ENCODE data around the gene SMIM34. TPM values are rescaled to one million over a fixed set of nuclear protein-coding genes. Genes with fewer than 3 reads are reported as not detected.
"Not testable (repeated sequence)": the region's sequence is repeated elsewhere in the genome, so short reads cannot be mapped to it uniquely, and the experiment has no call there.

SMIM34 gene, protein sequence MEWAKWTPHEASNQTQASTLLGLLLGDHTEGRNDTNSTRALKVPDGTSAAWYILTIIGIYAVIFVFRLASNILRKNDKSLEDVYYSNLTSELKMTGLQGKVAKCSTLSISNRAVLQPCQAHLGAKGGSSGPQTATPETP
- polyA plus RNA-seq (ENCODE audit: insufficient read length), result not detected

DNA sequence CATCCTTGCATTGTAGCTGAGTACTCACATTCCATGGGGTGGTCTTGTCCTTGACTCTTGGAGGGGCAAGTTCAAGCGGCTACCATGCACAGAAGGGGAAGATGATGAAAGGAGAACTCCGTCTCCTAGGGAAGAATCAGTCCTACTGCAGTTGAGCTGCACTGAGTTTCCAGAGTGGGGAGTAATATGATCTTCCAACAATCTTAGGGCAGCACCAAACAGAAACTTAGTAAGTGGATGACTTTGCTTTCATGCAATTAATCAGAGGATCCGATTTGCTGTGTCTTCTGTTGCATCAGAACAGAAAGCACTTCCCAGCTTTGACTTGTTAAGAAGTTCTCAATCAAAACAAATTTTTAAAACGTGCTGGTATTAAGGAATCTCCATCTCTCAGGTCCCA lies at the start of gene SMIM34:
Gene SMIM34, minus strand, starts transcription at position 147 of the 400 bp plus-strand sequence. Its CDS starts 112 bp downstream, at position 35.
- not testable (repeated sequence) for DNase-seq

- DNase-seq, result not testable (repeated sequence)
Measured at GRCh38 chr21:34467333-34467732, 43.6 kb upstream of the SMIM34 start.

- DNase-seq, result not testable (repeated sequence)
Measured at GRCh38 chr21:34459426-34459825, 35.7 kb upstream of the SMIM34 start.

DNA sequence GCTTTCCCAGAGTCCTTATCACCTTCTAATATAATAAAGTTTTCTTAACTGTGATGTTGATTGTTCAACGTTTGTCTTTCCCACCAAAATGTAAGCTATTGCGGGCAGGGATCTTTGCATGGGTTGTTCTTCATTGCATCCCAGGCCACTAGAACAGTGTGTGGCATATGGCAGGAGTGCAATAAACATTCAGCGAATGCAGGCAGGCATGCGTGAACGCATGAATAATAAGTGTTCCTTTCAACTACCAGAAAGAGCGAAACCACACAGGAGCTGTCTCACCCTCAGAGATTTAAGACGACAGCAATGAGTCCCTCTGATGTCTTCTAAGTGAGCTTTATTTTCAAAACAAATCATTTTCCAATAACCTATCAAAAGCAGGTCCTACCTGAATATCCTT lies 34.5 kb upstream of the SMIM34 start:
- not testable (repeated sequence) for DNase-seq

- DNase-seq, result not testable (repeated sequence)
Measured at GRCh38 chr21:34456180-34456579, 32.4 kb upstream of the SMIM34 start.

DNA sequence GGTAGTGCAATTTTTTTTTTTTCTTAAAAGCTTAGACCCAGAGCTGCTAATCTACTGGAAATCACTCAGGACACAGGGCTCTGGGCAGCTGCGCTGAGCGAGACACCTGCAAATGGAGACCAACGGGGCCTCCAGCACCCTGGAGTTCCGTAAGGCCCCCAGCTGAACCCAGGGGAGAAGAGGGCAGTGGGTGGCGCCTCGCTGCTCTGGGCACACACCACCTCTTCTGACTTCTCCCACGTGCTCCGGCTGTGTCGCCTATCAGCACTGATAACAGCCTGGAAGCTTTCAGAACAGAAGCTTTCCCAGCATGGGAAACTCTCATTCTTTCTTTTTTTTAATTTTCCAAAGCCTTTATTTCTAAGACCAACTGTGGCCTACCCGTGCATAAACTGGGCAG lies 31.9 kb upstream of the SMIM34 start:
- not testable (repeated sequence) for DNase-seq

DNA sequence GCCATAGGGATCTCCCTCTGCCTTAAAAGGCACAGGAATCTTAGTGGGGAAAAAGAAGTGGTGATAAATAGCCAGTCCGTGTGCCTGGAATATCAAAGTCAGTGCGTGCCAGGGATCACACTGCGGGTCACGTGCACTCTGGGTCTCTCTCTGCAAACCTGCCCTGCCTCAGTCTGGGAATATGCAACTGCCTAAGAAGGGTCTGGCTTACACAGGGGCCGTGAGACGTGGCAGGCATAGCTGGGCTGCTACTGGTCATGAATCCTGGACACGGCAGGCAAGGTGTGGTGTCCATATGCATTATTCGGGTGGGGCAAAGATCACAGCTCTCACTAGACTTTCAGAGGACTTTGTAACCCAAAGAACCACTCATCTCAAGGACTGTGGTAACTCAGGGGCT lies 23.3 kb upstream of the SMIM34 start:
- DNase-seq, result not testable (repeated sequence)

GRCh38 chr21:34443486-34443885 lies 19.7 kb upstream of the SMIM34 start:
- DNase-seq, result not testable (repeated sequence)

DNA sequence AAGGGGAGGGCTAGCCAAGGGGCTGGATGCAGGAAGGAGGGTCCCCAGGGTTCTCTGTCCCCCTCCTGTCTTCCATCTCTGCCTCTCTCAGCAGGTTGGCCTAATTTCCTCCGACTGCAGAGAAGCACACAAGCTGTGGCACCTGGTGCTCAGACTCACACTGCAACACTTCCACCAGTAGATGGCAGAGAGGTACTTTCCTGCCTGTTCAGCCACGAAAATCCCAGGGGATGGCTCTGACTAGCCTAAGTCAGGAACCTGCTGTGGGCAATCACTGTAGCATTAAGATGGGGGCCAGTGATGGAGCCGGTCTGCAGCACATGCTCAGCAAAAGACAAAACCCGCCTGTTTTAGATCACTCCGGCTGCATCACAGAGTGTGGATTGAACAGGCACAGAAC lies 6.0 kb upstream of the SMIM34 start:
- DNase-seq, result not testable (repeated sequence)

GRCh38 chr21:34428441-34428840 lies 4.7 kb upstream of the SMIM34 start:
- DNase-seq, result not testable (repeated sequence)

GRCh38 chr21:34427339-34427738 lies 3.6 kb upstream of the SMIM34 start:
- DNase-seq, result not testable (repeated sequence)

DNA sequence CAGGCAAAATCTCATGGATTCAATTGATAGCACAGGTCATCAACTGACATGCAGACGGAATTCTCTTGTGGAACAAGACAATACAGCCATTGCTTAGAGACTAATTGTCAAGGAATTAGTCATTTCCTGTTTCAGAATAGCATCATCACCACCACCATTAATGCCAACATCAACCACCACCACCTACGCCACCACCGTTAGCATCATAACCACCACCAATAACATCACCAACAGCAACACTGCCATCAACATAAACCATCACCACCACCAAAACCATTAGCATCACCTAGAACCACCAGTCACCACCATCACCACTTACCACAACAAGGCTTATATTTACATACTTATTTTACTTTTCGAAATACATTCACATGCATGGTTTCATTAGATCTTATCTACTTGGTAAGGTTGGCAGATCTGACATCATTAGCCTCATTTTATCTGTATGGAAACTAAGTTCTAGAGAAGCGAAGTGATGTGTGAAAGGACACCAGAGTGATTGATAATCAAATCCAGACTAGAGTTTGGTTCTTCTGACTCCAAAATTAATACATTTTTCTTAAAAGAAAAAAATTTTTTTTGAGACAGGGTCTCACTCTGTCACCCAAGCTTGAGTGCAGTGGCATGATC lies 6.2 kb downstream of the SMIM34 start:
- not testable (repeated sequence) for DNase-seq

DNA sequence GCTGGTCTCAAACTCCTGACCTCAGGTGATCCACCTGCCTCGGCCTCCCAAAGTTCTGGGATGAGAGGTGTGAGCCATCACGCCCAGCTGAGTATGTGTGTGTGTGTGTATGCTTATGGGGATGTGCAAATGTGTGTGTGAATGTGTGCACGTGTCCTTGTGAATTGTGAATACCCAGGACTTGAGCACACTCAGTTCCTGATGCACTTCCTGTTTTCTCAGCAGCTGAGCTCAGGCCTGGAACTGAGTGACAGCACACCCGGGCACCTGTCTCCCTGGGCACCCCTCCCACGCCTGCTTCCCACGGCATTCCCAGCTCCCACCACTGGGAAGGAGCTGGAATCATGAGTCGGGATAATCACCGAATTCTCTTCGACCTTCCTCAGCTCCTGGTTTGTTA lies 16.5 kb downstream of the SMIM34 start:
- DNase-seq, result not testable (repeated sequence)

GRCh38 chr21:34406676-34407075 lies 17.1 kb downstream of the SMIM34 start:
- DNase-seq, result not testable (repeated sequence)

- DNase-seq, result not testable (repeated sequence)
Measured at GRCh38 chr21:34406102-34406501, 17.6 kb downstream of the SMIM34 start.

DNA sequence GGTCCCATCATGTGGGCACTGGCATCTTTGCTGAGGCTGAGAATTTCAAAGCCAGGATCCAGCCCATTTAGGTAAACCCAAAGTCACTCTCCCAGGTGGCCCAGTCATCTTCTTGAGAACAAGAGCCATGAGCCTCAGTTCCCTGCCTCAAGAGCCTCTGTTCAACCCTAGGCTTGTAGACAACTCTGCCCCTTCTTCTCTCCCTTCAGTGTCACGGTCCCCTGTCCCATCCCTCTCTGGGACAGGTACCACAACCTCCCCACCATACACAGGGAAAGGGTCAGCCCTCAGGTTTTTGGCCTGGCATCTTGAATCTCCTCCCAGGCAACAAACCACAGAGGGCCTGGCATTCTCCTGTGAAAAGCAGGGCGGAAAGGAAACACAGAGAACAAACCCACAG lies 18.1 kb downstream of the SMIM34 start:
- not testable (repeated sequence) for DNase-seq

GRCh38 chr21:34404742-34405141 lies 19.0 kb downstream of the SMIM34 start:
- DNase-seq, result not testable (repeated sequence)

DNA sequence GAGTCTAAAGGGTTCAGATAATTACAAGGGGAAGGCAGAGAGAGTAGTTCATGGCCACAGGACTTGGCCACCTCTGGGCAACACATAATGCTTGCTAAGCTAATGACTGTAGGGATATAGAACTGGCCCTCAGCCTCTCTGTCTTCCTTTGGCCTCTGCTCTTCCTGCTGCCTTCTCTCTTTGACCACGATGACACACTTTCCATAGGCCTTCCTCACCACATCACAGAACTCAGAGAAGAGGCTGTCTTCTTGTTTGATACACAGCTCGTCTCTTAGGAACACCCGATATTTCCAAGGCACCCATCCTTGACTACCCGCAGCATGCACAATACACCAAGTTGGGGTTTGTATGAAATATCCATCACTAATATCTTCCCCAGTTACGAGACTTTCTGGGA lies 23.2 kb downstream of the SMIM34 start:
- not testable (repeated sequence) for DNase-seq

DNA sequence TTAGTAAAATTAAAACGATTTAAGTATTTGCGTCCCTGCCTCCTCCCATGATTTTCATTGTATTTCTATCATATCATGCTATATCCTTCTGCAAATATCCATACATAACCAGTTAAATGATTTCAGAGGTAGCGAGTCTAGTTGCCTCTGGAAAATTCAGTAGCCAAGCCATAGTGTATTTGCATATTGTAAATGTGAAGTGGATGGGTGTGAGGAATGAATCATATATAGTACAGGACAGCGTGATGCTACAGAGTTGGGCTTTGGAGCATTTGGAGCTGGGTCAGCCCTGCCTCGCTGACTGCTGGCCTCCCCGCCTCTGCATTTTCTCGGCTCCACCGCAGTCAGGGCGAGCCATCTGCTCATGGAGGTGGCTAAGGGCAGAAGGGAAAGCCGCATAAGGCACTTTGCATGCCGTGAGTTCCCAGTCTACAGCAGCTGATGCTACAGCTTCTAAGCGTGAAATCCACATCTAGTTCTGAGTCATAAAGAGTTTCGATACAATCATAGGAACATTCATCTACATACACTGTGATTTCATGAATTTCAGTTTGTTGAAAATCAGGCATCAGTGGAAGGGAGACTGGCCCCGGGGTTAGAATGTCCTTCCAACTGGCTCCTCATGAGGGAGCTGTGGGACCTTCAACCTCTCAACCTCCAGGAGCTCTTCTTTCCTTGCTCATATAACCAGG lies 39.9 kb downstream of the SMIM34 start:
- not testable (repeated sequence) for DNase-seq

DNA sequence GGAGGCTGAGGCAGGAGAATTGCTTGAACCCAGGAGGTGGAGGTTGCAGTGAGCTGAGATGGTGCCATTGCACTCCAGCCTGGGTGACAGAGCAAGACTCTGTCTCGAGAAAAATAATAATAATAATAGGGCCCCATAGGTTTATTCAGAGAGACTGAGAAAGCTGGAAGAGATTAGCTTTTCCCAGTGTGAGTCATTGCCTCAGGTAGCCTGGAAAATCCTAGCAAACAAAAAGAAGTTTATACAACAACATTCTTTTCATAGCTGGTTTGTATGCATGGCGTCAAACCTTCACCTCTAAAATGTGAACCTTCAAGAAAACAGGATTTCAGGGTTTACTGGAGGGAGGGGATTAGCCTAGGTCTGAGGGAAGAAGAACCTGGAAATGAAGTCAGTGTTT lies 40.6 kb downstream of the SMIM34 start:
- not testable (repeated sequence) for DNase-seq

- DNase-seq, result not testable (repeated sequence)
Measured at GRCh38 chr21:34375619-34375972, 48.2 kb downstream of the SMIM34 start.

GRCh38 chr21:34374940-34375618 lies 48.7 kb downstream of the SMIM34 start, which contains the start of gene SMIM11:
Gene SMIM11 (plus strand): TSS chr21:34375507. CDS start chr21:34379505, 3,998 bp downstream.
- not testable (repeated sequence) for DNase-seq

- not testable (repeated sequence) for DNase-seq
Measured at GRCh38 chr21:34374462-34374861, 49.3 kb downstream of the SMIM34 start.
